NCI-H526 (cell line): Measurements from ENCODE around the gene WFDC12.

Experiments used
- DNase-seq, 2 experiments: peaks; one replicate each; lab custom pipeline; 2025; lab: John Stamatoyannopoulos, UW

Gene WFDC12

DNA sequence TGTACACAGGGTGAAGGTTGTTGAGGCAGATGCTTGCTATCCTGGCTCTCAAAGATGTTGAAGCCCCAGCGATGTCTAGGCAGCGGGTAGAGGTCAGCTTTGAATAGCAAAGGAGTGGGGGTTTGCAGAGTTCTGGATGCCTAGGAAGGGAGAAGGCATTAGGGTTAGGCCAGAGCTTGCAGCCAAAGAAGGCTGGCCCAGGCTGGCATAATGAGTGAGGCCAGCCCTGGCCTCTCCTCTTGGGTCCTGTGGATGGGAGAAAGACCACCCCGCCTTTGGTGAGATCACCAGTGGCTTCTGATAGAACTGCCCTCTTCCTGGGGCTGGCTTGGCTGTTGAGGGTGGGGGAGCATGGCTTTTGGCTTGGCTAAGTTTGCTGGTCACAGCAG, 8.9 kb downstream of the WFDC12 start:
- DNase-seq = no peak

DNA sequence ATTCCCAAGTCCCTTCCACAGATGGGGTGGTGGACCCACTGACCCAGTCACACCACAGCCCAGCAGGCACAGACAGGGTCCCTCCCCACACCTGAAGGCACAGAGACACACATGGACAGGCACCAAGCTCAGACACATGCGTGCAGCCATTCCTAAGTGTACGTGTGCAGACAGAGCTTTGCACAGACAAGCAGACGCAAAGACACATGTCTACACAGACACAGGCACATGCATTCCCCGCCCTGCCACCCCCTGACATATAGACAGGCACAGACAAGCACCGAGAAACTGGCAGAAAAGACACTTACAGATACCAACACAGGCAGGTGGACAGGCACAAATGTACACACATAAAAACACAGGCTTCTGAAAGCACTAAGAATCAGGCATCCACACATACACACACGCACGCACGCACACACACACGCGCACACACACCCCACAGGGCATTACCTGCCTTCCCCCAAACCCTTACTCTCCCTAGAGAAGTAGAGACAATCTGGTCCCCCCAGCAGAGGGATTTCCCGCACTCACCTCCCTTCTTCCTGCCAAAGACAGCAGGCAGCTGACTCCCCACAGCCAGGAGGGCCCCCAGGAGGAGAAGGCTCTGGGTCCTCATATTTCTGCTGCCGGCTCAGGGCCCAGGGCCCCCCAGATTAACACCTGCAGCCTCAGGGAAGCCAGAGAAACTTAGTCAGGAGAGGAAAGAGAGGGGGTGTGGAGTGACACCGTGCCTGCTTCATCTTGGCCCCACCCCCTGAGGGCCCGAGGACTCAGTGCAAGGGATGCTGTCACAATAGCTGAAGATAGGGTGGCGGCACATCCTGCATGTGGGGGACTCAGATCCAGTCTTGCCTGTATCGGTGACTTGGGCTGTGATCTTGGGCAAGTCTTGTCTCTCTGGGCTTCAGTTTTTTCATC, 9.5 kb downstream of the WFDC12 start, which contains the start of gene WFDC5:
Gene WFDC5, minus strand, starts transcription at position 710 of the 921 bp plus-strand sequence. Its CDS starts 91 bp downstream, at position 619.
- no peak for DNase-seq

DNA sequence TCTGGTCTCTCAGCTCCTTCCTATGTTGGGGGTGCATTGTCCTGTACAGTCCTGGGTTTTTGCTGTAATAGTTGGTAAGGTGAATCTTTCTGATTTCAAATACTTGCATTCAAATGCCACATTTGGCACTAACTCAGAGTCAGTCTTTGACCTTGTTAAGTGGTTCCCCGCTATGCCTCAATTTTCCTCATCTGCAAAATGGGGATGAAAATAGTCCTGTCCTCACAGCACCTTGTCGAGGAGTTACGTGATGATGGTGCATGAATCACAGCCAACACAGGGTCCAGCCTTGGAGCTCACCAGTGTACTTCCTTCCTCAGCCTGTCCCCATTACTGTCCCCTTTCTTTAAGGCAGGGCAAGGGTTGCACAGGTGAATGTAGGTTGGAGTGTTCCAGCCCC, 10.4 kb downstream of the WFDC12 start:
- DNase-seq = no peak

DNA sequence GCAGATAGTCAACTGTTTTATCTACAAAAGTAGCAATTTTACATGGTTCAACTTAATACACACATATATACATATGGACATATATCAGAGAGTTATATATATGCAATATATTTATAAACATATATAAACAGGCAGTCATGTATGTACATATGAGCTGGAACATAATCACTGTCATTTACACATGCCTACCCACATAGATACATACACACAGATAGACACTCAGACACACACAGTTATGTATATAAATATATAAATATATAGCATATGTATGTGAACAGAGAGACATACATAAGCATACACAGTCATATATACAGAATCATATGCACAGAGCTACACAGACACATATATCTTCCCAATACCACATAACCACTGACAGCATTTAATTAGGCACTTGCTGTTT, 11.5 kb downstream of the WFDC12 start:
- DNase-seq = no peak

DNA sequence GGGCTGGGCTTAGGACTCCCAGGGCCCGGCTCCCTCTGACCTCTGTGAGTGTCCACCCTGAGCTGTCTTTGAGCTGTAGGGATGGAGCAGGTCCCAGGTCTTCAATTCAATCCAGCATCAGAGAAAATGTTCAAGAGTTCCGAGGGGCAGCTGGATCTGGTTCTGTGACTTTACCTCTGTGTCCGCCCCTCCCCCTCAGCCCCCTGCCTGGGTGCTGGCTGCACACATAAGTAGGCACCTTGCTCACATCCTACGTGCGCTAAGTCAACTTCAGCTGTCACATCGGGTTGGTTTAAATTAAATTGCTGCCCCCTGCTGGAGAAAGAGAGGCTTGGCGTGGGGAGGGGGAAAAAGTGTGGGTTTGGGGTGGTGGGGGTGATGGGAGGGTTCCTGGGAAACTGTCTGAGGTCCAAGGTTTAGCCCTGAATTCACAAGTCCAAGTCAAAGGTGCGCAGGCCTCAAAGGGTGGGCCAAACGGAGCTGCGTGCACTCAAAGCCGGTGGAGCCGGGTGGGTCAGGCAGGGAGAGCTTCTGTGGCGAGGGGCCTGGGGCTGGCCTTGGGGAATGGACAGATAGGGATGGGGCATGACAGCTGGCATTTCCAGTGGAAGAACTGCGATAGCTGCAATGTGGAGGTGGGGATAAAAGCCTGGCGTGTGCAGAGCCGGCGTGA, 12.3 kb downstream of the WFDC12 start:
- peak in 1 of 2 experiments; percentile 41 for DNase-seq

DNA sequence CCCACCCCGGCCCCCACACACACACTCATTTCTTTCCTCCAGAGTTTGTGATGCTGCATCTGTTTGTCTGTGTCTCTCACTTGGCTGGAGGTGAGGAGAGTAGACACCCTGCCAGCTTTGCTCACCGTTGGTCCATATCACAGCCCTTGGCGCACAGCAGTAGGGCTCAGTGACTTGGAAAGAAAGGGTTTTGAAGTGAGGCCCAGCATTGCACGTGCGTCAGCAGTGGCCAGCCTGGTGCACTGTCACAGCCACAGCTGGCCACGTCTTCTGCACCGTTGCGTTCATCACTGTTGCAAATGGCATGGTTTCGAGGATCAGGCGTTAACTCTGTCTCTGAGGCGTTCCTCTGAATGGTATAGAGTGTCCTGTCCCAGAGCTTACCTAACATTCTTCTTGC, 13.0 kb downstream of the WFDC12 start:
- no peak for DNase-seq

DNA sequence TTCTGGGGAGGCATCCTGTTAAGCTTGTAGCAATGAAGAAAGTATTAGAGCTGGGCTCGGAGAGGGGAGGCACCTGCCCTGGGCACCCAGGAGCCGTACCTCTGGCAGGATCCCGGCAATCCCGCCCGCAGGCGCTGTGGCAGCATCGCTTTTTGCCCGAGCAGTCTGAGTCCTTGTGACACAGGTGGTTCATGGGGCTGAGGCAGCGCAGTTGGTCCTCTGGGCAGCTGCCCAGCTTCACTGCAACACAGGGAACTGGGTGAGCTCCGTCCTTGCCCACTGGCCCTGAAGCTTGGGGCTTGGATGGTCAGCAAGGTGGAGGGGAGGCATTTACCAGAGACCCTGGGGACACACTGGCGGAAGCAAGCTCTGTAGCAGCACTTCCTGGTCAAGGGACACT, 14.0 kb downstream of the WFDC12 start:
- DNase-seq = no peak

DNA sequence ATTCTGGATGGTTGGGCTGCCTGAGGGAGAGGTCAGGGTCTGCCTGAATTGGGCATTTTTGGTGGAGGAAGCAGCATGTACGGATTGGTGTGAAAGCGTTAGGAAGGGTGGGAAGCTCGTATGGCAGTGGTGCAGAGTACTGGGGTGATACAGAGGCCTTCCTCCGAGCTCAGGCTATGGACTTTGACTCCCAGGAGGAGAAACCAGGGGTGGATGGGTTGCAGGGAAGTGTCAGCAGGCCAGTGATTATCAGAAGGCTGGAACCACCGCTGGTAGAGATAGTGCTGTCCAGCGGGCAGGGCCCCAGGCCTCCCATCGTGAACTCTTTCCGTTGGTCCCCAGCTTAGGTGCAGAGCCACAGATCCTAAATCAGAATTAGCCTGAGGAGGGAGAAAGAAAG, 14.6 kb downstream of the WFDC12 start:
- DNase-seq = no peak

DNA sequence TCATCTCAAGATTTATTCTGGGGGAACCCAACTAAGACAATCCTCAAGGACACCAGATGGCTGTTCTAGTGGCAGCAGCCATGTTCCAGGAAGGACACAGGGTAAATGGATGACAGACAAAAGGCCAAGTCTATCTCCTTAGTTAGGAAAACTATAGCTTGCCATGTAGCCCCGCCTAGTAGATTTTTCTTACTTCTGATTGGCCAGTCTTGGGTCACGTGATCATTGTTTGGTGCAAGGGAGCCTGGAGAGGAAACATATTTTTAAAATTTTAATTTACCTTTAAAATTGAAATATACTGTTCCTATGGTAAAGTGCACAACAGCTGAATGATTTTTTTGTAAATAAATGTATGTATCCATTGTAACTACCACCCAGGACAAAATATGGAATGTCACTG, 18.9 kb downstream of the WFDC12 start:
- no peak for DNase-seq

DNA sequence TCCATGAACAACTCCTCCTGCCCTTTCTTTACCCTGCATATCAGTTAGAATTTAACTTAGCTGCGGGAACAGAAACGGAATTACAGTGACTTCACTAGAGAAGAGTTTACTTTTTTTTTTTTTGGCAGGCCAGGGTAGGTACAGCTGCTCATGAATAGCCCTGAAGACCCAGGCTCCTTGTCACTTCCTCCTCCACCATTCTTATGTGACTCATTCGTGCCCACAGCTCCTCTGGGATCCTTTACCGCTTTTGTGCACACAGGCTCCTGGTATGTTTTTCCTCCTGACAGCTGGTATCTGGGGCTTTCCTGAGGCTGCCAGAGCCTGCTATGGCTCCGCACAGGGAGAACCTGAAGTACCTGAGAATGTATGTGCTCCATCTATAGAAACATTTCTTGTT, 19.5 kb downstream of the WFDC12 start:
- no peak for DNase-seq

DNA sequence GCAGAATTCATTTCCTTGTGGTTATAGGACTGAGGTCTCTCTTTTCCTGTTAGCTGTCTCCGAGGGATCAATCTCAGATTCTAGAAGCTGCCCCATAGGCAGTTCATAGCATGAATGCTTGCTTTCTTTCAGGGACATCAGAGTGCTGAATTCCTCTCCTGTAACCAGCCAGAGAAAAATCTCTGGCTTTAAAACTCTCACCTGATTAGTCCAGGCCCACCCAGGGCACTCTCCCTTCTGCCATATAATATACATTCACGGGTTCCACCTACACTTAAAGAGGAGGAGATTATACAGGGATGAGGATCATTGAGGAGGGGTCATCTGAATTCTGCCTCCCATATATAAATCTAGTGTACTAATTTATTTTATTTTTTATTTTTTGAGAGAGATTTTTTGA, 21.2 kb downstream of the WFDC12 start:
- DNase-seq = no peak

DNA sequence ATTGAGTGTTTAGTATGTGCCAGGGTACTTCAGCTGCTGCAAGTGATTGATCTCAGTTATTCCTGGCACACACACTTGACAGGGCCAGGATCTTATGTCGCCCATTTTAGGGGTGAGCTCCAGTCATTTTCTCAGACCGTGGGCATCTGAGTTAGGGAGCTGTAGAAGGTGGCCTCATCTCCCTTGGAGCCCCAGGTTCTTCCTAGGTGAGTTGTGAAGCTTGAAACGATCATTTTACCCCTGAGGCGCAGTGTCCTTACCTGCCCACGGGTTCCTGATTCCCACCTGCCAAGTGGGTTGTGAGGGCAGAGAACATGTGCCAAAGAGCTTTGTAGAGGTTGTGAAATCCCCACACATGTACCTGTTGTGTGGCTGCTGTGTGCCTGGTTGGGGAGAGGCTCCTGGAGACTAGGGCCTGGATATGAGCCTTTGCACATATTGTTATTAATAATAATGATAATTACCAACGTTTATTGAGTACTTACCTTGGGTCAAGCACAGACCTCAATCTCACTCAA, 22.9 kb downstream of the WFDC12 start:
- DNase-seq = no peak

DNA sequence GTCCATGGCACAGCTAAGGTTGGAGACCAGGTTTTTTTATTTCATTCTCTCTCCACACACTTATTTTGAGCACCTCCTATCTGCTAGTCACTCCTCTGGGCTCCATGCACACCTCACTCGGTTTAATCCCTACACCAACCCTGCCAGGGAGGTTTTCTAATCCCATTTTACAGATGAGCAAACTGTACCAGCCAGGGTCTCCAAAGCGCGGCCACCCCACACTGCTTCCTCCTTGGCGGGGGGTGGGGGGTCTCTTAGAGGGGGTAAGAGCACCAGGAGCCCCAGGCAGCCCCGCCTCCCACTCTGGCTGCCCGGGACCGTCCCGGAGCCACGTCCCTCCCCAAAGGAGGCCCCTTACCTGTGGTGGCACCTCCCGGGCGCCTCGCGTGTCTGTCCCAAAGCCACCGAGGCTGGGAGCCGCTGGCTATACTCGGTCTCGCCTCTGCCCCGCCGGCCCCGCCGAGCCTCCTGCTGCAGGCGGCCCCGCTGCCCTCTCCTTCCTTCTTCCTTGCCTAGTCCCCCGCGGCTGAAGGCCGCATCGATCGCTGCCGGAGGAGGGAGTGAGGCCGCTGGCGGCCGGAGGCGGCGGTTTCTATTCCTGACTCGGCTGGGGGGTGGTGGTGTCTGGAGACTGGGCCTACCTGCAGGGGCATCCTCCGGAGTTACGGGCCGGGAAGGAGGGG, 23.6 kb downstream of the WFDC12 start, which contains the start of gene KCNS1:
Gene KCNS1, minus strand, starts transcription at position 565 of the 683 bp plus-strand sequence. CDS start 1,891 bp downstream, outside the sequence.
- DNase-seq = no peak

DNA sequence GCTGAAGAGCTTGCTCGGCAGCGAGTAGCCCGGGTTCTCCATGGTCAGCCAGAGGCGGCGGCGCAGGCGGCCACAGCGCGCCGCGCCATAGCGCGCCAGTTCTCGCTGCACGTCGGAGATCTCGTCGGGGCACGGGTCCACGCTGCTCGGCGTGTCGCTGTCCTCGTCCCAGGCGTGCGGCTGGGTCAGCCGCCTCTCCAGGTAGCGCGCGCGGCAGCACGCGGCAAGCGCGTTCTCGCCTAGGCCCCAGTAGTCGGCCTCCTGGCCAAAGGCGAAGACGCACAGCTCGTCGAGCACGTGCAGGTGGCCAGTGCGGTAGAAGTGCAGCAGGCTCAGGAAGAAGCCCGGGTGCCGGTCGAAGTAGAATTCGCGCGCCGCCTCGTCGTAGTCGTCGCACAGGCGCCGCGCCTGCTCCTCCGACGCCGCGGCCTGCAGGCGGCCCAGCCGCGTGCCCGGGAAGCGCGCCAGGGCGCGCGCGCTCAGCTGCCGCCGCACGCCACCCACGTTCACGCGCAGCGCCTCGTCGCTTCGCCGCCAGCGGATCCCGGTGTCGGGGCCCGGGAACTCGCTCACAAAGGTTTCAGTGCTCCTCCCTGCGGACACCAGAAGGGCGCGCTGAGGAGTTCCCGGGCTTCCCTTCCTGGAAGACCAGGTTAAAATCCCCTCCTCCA, 26.0 kb downstream of the WFDC12 start:
- peak; percentile 33 to 75 for DNase-seq

DNA sequence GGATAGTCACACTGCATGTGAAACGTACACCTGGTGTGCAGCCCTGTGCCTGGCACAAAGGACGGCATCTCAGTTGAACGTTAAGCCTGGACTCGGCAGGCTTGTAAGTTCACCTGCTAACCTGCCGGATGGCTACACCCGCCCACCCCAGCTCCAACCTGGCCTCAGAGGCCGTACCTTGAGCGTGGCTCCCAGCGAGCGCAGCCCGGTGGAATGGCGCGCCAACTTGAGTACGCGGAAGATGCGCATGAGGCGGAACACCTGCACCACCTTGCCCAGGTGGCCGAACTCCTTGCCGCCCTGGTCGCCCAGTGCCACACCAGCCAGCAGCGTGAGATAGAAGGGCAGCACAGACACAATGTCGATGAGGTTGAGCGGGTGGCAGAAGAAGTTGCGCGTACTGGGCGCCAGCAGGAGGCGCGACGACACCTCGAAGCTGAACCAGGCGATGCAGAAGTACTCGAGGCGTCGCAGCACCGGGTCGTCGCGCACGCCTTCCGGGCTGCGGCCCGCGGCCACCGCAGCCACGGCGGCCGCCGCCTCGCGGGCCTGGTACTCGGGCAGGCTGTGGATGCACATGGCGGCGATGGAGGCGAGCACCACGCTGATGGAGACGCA, 26.7 kb downstream of the WFDC12 start:
- DNase-seq = no peak

DNA sequence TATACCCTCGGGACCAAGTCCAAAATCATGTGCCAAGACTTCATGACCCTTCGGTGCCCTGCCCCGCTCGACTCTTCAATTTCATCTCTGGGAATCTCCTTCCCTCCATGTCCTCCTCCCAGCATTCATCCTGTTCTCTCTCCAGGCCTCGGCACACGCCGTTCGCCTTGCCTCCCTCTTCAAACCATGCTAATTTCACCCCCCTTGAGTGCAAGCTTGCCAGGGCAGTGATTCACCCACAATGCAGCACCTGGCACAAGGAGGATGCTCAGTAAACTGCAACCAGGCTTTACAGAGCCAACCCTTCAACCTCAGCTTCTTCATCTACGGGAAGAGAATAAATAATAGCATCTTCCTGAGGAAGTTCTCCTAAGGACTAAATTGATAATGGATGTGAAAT, 27.5 kb downstream of the WFDC12 start:
- no peak for DNase-seq

DNA sequence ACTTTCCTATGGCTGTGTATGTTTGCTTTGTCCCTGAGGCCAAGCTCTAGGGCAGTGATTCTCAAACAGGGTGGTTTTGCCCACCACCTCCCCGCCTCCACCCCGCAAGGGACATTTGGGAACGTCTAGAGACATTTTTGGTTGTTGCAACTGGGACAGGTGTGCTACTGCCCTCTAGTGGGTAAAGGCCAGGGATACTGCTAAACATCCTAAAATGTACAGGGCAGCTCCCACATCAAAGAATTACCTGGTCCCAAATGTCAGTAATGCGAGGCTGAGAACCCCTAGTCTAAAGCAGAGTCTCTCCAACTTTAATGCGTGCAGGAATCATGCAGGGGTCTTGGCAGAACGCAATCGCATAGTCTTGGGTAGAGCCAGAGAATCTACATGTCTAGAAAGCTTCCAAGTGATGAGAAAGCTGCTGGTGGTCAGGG, 28.4 kb downstream of the WFDC12 start:
- DNase-seq = peak; percentile 33 to 75

DNA sequence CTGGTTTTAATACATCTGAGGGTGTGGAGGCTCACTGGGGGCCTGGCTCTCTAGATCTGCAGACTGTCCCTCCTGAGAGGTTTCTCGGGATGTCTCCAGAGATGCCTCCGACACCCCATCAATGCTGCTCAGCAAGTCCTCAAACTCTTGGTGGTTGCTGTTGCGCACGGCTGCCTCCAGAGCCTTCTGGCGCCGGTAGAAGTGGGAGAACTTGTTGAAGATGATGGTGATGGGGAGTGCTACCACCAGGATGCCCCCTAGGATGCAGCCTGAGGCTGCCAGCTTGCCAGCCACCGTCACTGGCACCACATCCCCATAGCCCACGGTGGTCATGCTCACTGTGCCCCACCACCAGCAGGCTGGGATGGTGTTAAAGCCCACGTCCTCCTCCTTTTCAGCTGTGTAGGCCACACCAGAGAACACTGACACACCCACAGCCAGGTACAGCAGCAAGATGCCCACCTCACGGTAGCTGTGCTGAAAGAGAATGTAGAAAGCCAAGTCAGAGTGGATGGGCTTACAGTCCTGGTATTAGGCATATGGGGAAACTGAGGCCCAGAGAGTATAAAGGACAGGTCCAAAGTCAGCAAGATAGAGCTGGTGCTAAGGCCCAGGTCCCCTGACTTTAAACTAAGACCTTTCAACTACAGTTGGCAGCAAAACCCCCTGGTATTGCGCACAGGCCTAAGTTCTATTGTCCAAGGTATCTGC, 29.2 kb downstream of the WFDC12 start:
- DNase-seq = no peak

DNA sequence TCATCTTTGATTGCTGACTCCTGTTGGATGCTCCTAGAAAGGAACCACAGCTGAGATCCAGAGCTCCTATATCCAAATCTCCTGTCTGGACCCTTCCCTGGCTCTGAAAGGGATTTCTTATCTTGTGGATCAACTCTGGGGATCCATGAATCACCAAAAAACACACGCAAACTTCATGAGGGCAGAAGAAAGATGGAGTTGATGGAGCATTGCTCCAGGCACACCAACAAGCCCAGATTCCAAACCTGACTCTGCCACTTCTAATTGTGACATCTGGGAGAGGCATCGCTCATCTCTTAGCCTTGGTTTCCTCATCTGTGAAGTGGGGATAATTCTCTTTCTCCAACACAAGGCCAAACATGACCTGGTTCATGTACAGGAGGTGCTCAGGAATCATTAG, 30.1 kb downstream of the WFDC12 start:
- no peak for DNase-seq

DNA sequence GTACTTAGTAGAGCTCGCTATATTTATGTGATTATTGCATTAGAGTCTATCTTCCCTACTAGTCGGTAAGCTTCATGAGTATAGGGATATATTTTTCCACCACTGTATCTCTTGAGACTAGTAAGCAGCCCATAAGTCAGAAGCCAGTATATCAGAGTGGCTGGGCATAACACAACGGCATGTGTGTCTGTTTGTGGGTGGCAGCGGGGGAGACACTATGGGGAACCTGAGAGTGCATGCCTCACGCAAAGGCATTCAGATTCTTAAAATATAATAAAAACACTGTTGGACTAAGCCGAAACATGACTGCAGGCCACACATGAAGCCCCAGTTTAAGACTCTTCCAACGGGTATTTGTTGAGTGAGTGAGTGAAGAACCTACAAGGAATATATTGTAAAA, 31.4 kb downstream of the WFDC12 start:
- DNase-seq = no peak

DNA sequence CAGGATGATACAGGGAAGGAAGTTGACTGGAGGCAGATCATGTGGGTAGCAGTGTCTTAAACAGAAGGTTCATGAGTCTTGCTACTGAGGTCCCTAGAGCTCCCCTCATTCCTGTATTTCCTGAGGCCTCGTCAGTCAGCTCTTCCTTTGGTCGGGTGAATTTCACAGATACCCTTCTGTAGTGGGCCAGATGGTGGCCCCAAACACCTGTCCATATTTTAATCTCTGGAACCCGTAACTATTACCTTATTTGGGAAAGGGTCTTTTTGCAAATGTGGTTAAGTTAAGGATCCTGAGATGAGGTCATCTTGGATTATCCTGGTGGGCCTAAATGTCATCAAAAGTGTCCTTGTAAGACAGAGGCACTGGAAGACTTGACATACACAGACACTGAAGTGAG, 32.9 kb downstream of the WFDC12 start:
- no peak for DNase-seq
